Caki2 (cell line): ENCODE data around the gene FTCD. TPM values are rescaled to one million over a fixed set of nuclear protein-coding genes. Genes with fewer than 3 reads are reported as not detected.

Experiments used
- DNase-seq: peaks from one replicate; pipeline ENCODE4 v3.0.0-alpha.2; 2015; ENCODE audit warnings: low read depth
- in situ Hi-C: cut with HindIII; loops from 2 replicates; pipeline ENCODE4 v1.10.0; 2016; ENCODE audit warnings: low sequenced_read_pairs, low pct_unique_long_range_greater_than_20kb, mixed read lengths
- total RNA-seq: library from RNA; depleted of rRNA; stranded (reverse); fragments of >200 nt; shearing (Covaris generic); gene quantifications from 2 replicates; pipeline ENCODE4 v1.2.3, GENCODE V29; 2014; ENCODE audit warnings: low replicate concordance; rRNA removed

The FTCD gene
- total RNA-seq, 1 experiment from 2014 or later: 0.14 TPM

DNA sequence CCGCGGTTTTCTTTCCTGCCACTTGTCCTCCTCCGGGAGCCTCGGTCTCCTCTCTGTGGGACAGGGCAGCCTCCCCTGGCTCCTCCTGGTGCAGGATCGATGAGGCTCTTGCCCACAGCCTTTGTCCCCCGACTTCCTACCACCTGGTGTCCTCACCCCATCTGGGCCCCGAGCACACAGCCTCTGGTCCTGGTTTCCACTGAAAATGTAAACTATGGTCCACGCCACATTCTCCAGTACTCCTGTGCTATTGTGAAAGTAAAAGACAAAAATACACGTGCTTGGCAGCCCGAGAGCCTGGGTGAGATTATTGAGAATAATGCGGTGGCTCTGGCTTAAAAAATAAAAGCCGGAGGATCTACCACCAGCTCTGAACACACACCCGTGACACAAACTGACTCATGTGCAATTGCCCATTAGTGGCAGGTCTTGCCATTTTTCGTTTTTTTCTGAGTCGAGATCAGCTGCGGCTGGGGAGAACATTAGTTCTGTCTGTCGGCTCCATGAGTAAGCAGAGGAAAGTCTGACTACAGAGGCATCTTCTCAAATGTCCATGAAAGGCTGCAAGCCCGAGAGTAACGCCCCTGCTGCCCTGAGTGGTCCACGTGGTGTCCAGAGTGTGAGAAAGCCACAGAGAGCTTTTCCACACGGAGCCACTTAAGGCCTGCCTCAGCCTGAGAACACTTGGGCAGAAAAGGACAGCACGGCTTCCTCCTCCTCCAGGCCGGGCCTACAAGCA lies 63.2 kb downstream of the FTCD start:
- no peak for DNase-seq
- in situ Hi-C loops: no loop called here

DNA sequence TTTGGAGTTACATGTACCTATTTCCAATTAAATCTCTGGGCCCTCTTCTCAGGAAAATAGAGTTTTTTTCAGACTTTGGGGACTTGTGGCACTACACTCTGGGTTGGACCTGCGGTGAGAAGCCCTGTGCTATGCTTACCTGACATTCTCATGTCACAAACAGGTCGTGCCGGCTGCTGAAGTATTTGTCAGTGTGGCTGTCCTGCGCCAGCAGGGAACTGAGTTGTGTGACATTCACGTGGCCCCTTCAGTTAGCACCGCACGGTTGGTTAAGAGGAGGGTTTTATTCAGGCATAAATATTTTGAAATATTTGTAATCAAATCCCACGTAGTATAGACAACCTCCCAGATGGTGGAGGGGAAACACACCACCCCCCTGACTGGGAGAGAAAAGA lies 63.8 kb downstream of the FTCD start:
- in situ Hi-C loops: no loop called here
- DNase-seq: no peak

DNA sequence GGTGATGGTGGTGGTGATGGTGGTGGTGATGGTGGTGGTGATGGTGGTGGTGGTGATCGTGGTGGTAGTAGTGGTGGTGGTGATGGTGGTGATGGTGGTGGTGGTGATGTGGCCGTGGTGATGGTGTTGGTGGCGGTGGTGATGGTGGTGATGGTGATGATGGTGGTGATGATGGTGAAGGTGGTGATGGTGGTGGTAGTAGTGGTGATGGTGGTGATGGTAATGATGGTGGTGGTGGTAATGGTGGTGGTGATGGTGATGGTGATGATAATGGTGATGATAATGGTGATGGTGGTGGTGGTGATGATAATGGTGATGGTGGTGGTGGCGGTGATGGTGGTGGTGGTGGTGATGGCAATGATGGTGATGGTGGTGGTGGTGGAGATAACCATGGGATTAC lies 64.3 kb downstream of the FTCD start:
- DNase-seq: no peak
- in situ Hi-C loops: no loop called here

DNA sequence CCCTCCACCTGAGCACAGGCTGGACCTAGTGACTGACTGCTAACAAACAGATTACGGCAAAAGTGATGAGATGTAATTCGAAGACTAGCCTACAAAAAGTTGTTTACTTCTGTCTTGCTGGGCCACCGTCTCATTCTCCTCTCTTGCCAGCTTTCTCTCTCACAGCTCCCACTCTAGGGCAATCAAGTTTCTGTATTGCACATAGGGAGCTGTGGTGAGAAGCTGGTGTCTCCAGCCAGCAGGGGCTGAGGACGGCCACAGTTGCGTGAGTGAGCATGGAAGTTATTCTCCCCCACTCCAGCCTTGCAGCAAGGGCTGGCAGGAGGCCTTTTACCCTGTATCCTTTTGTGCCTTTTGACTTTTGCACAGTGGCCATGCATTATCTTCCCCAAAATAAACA lies 66.1 kb downstream of the FTCD start:
- in situ Hi-C loops: no loop called here
- DNase-seq: no peak

DNA sequence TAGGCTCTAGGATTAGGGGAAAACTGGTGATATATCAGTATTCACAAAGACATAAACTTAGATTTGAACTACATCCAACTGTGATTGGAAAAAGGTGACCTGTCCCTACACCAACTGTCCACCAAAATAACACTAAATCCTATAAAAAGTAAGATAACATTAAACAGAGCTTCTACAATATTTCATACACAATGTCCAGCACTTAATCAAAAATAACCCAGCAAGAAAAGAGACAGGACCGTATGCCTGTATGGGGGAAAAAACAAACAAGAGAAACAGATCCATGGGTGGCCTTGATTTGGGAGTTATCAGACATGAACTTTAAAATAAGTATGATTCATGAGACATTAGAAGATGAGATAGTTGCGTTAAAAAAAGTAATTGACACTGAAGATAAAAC lies 67.2 kb downstream of the FTCD start:
- in situ Hi-C loops: no loop called here
- no peak for DNase-seq

DNA sequence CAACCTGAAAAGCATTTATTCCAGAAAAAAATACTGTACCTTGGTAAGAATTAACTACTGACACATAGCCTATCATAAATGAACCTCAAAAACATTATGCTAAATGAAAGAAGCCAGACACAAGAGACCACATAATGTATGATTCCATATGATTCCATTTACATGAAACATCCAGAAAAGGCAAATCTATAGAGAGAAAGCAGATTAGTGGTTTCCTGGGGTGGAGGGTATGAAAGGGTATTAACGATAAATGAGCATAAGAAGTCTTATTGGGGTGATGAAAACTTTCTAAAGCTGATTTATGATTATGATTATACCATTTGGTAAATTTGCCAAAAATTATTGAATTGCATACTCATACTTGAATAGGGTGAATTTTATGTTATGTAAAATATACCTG lies 67.7 kb downstream of the FTCD start:
- in situ Hi-C loops: no loop called here
- DNase-seq: no peak

Other genes with a start within 250 kb of the FTCD start
- 95.8 and 146 TPM in 2 replicates for gene COL6A1, start 173.8 kb downstream of the FTCD start, total RNA-seq
- gene COL6A2, start 57.5 kb downstream of the FTCD start, total RNA-seq: 97.9 and 120 TPM in 2 replicates
- gene SPATC1L, start 28.9 kb upstream of the FTCD start, total RNA-seq: 3.8 and 5.4 TPM in 2 replicates
- 16.7 and 18.8 TPM in 2 replicates for gene LSS, start 73.2 kb upstream of the FTCD start, total RNA-seq
- gene MCM3AP, start 130.0 kb upstream of the FTCD start, total RNA-seq: 58.8 and 76.2 TPM in 2 replicates
- 35.5 and 44.3 TPM in 2 replicates for gene YBEY, start 130.8 kb upstream of the FTCD start, total RNA-seq
- 3.0 and 4.5 TPM in 2 replicates for gene C21orf58, start 168.3 kb upstream of the FTCD start, total RNA-seq
- gene PCNT, start 168.6 kb upstream of the FTCD start, total RNA-seq: 8.5 and 42.4 TPM in 2 replicates